ENCODE measurements around the gene ADRB2. TPM values are rescaled to one million over a fixed set of nuclear protein-coding genes. Genes with fewer than 3 reads are reported as not detected.

ADRB2 gene
- total and polyA plus RNA-seq, 2 of the 13 experiments (the other 11 are each of a cell fraction or from before 2014, with no cell fraction given), result not detected

GRCh38 chr5:148861696-148862095, 35.3 kb downstream of the ADRB2 start:
- FAIRE-seq (no peak), ATAC-seq (no peak), DNase-seq (ENCODE audit: low spot score) (no peak)
- in situ Hi-C loops (cut with HindIII; ENCODE audit: extremely low pct_ligation_motif_present, low pct_unique_long_range_greater_than_20kb), result no loop called here
- Histone ChIP-seq H2AFZ (ENCODE audit: low read length) (no peak overlapping the region), H3K4me1 (ENCODE audit: insufficient read depth, low read length) (no peaks in the 10 kb centered on the region), H4K20me1 (ENCODE audit: insufficient read depth, low read length) (no peaks in the 10 kb centered on the region), H3K36me3 (replicated peaks in 1 of 2; ENCODE audit: control insufficient read depth in 1 of 2, insufficient read depth in 2 of 2, low read length in 2 of 2) (no peaks in the 10 kb centered on the region), H3K27ac (ENCODE audit: extremely low read length, insufficient read depth, low read length) (no peak overlapping the region), H3K79me2 (ENCODE audit: insufficient read depth, low read length) (no peaks in the 10 kb centered on the region), H3K4me3 (replicated peaks in 1 of 3; ENCODE audit: insufficient read depth in 1 of 3, low read depth in 2 of 3, low read length in 3 of 3) (no peak overlapping the region), H3K9me3 (ENCODE audit: low read length) (no peaks in the 10 kb centered on the region), H3K4me2 (ENCODE audit: low read depth, low read length) (no peak overlapping the region), H3K27me3 (ENCODE audit: control insufficient read depth in 1 of 2, insufficient read depth in 2 of 2, low read length in 2 of 2) (no peaks in the 10 kb centered on the region), H3K9ac (ENCODE audit: insufficient read depth, low read depth, low read length) (no peak overlapping the region)
- ChIA-PET POLR2A (no interaction called here), CTCF (ENCODE audit: low intra/inter-chr PET ratio, low total read pairs) (no interaction called here)
- intact Hi-C loops (cut with micrococcal nuclease; ENCODE audit: unreplicated experiment), result no loop called here
- no TSS peak for BruUV-seq (replicated peaks)
- 12% methylated on average over 3 of the region's 3 CpGs for WGBS (ENCODE audit: low lambda C conversion rate)
- TF ChIP-seq PRPF4 (IDR thresholded peaks at IDR 0.05; ENCODE audit: low read depth, low read length, poor library complexity, severe bottlenecking), result no peak
- no peak for TF ChIP-seq TERF1 (CRISPR knock-in tag; IDR thresholded peaks at IDR 0.05)
- no peak for TF ChIP-seq ZNF646 (CRISPR knock-in tag; IDR thresholded peaks at IDR 0.05)
- TF ChIP-seq MIER3 (CRISPR knock-in tag; IDR thresholded peaks at IDR 0.05; ENCODE audit: borderline replicate concordance), result no peak
- no peak for TF ChIP-seq HNRNPLL (IDR thresholded peaks at IDR 0.05; ENCODE audit: low read depth, low read length, poor library complexity, severe bottlenecking)
- no peak for TF ChIP-seq PLRG1 (conservative IDR thresholded peaks at IDR 0.05)
- no peak for TF ChIP-seq ZNF841 (CRISPR knock-in tag; IDR thresholded peaks at IDR 0.05; ENCODE audit: borderline replicate concordance)

Measured in HepG2 (cell line).